Inflammatory macrophage (primary cell): Measurements from ENCODE around the gene EIF2A.
A peak's percentile ranks its signal among the peaks of the same experiment; 100 is the strongest.
"Not testable (repeated sequence)": the region's sequence is repeated elsewhere in the genome, so short reads cannot be mapped to it uniquely, and the experiment has no call there.

Experiments used
- DNase-seq, 2 donors: peaks; one replicate each; pipeline ENCODE4 v3.0.0-alpha.2; 2020 to 2022

Gene EIF2A

GRCh38 chr3:150603153-150603979, 56.8 kb downstream of the EIF2A start, which contains the start of gene SELENOT:
Gene SELENOT, plus strand, starts transcription at chr3:150603321. Its CDS starts 42 bp downstream, at chr3:150603363.
- peak; percentile 96 for DNase-seq

- no peak for DNase-seq
These were observed 57.4 kb downstream of the EIF2A start for GRCh38 chr3:150603980-150604319.

GRCh38 chr3:150605998-150606641, 59.5 kb downstream of the EIF2A start:
- peak; percentile 71 to 80 for DNase-seq

- no peak for DNase-seq
These were observed 60.9 kb downstream of the EIF2A start for GRCh38 chr3:150607267-150608065.

- DNase-seq, result no peak
These were observed 63.4 kb downstream of the EIF2A start for GRCh38 chr3:150609988-150610387.

GRCh38 chr3:150610785-150611184, 64.2 kb downstream of the EIF2A start:
- DNase-seq, result no peak

- no peak for DNase-seq
These were observed 65.1 kb downstream of the EIF2A start for GRCh38 chr3:150611666-150612065.

- no peak for DNase-seq
These were observed 65.9 kb downstream of the EIF2A start for GRCh38 chr3:150612494-150612893.

GRCh38 chr3:150613034-150613433, 66.4 kb downstream of the EIF2A start:
- no peak for DNase-seq

- DNase-seq, result no peak
These were observed 67.3 kb downstream of the EIF2A start for GRCh38 chr3:150613709-150614480.

GRCh38 chr3:150620002-150620689, 73.6 kb downstream of the EIF2A start:
- DNase-seq, result no peak

GRCh38 chr3:150622955-150623354, 76.4 kb downstream of the EIF2A start:
- not testable (repeated sequence) for DNase-seq

- no peak for DNase-seq
These were observed 77.4 kb downstream of the EIF2A start for GRCh38 chr3:150623945-150624344.

- no peak for DNase-seq
These were observed 79.8 kb downstream of the EIF2A start for GRCh38 chr3:150626148-150626930.

GRCh38 chr3:150627557-150627956, 81.0 kb downstream of the EIF2A start:
- no peak for DNase-seq

GRCh38 chr3:150631515-150632221, 85.1 kb downstream of the EIF2A start:
- DNase-seq, result no peak

GRCh38 chr3:150635076-150635475, 88.5 kb downstream of the EIF2A start:
- no peak for DNase-seq

- peak in 1 of 2 donors; percentile 5 for DNase-seq
These were observed 88.9 kb downstream of the EIF2A start for GRCh38 chr3:150635526-150635925.
